T-helper 2 cell treated with Interferon-gamma antibody and Interleukin-4, amounts not matched to agents 5 μg/mL and 100 μg/mL, for 36 hours (primary cell): Measurements from ENCODE around the gene ATP8A2.

Experiments
- DNase-seq: peaks from one replicate; pipeline ENCODE4 v3.0.0; 2021; ENCODE audit warnings: low spot score
- H3K27ac Mint-ChIP-seq: one replicate; pipeline ENCODE4 v1.8.0; 2021; ENCODE audit warnings: mild to moderate bottlenecking, mixed read lengths
- H3K27me3 Mint-ChIP-seq: one replicate; pipeline ENCODE4 v1.8.0; 2021; ENCODE audit warnings: low read depth, mixed read lengths
- H3K36me3 Mint-ChIP-seq: one replicate; pipeline ENCODE4 v1.8.0; 2021; ENCODE audit warnings: low read depth, mixed read lengths
- H3K4me1 Mint-ChIP-seq: one replicate; pipeline ENCODE4 v1.8.0; 2021; ENCODE audit warnings: low read depth, mixed read lengths
- H3K4me3 Mint-ChIP-seq: one replicate; pipeline ENCODE4 v1.8.0; 2022; ENCODE audit warnings: mild to moderate bottlenecking, moderate library complexity, mixed read lengths
- H3K9me3 Mint-ChIP-seq: one replicate; pipeline ENCODE4 v1.8.0; 2021; ENCODE audit warnings: mixed read lengths

ATP8A2 gene

GRCh38 chr13:25973576-25973975 lies 601.8 kb downstream of the ATP8A2 start:
- peaks cover 46% of the 10 kb centered on the region for H3K4me1 Mint-ChIP-seq
- H3K36me3 Mint-ChIP-seq: no peaks in the 10 kb centered on the region
- peak overlapping the region; percentile 62 for H3K4me3 Mint-ChIP-seq
- no peaks in the 10 kb centered on the region for H3K9me3 Mint-ChIP-seq
- peaks cover 2% of the 10 kb centered on the region for H3K27me3 Mint-ChIP-seq
- DNase-seq: no peak
- peak overlapping the region; percentile 78 for H3K27ac Mint-ChIP-seq

- DNase-seq: no peak
- H3K27me3 Mint-ChIP-seq: peaks cover 2% of the 10 kb centered on the region
- peaks cover 26% of the 10 kb centered on the region for H3K4me1 Mint-ChIP-seq
- no peak overlapping the region for H3K4me3 Mint-ChIP-seq
- H3K27ac Mint-ChIP-seq: no peak overlapping the region
- no peaks in the 10 kb centered on the region for H3K36me3 Mint-ChIP-seq
- H3K9me3 Mint-ChIP-seq: no peaks in the 10 kb centered on the region
Observed at GRCh38 chr13:25977216-25977615, 605.4 kb downstream of the ATP8A2 start.

- DNase-seq: no peak
- no peaks in the 10 kb centered on the region for H3K36me3 Mint-ChIP-seq
- peaks cover 22% of the 10 kb centered on the region for H3K4me1 Mint-ChIP-seq
- no peaks in the 10 kb centered on the region for H3K9me3 Mint-ChIP-seq
- H3K4me3 Mint-ChIP-seq: no peak overlapping the region
- H3K27ac Mint-ChIP-seq: no peak overlapping the region
- peaks cover 2% of the 10 kb centered on the region for H3K27me3 Mint-ChIP-seq
Observed at GRCh38 chr13:25977671-25978070, 605.9 kb downstream of the ATP8A2 start.

GRCh38 chr13:25978961-25979360 lies 607.2 kb downstream of the ATP8A2 start:
- no peak for DNase-seq
- H3K27ac Mint-ChIP-seq: no peak overlapping the region
- H3K9me3 Mint-ChIP-seq: peaks cover 4% of the 10 kb centered on the region

GRCh38 chr13:25979371-25979770 lies 607.6 kb downstream of the ATP8A2 start:
- H3K4me1 Mint-ChIP-seq: peaks cover 7% of the 10 kb centered on the region
- H3K36me3 Mint-ChIP-seq: no peaks in the 10 kb centered on the region
- no peak for DNase-seq
- peaks cover 2% of the 10 kb centered on the region for H3K27me3 Mint-ChIP-seq
- H3K9me3 Mint-ChIP-seq: peaks cover 4% of the 10 kb centered on the region
- H3K27ac Mint-ChIP-seq: no peak overlapping the region
- H3K4me3 Mint-ChIP-seq: no peak overlapping the region

More at GRCh38 chr13:25978961-25979360, 607.2 kb downstream of the ATP8A2 start:
- Mint-ChIP-seq H3K36me3 (no peaks in the 10 kb centered on the region), H3K4me3 (no peak overlapping the region), H3K27me3 (peaks cover 2% of the 10 kb centered on the region), H3K4me1 (peaks cover 11% of the 10 kb centered on the region)

- no peak overlapping the region for H3K4me3 Mint-ChIP-seq
- H3K9me3 Mint-ChIP-seq: peaks cover 4% of the 10 kb centered on the region
- H3K27ac Mint-ChIP-seq: no peak overlapping the region
- H3K27me3 Mint-ChIP-seq: peaks cover 2% of the 10 kb centered on the region
- no peak for DNase-seq
- H3K36me3 Mint-ChIP-seq: no peaks in the 10 kb centered on the region
- peaks cover 4% of the 10 kb centered on the region for H3K4me1 Mint-ChIP-seq
Observed at GRCh38 chr13:25980255-25980654, 608.5 kb downstream of the ATP8A2 start.

- Mint-ChIP-seq H3K4me1 (peaks cover 4% of the 10 kb centered on the region), H3K36me3 (no peaks in the 10 kb centered on the region), H3K27ac (no peak overlapping the region), H3K27me3 (peaks cover 2% of the 10 kb centered on the region), H3K9me3 (peaks cover 4% of the 10 kb centered on the region), H3K4me3 (no peak overlapping the region)
- DNase-seq: no peak
Observed at GRCh38 chr13:25981060-25981459, 609.3 kb downstream of the ATP8A2 start.

- no peak overlapping the region for H3K27ac Mint-ChIP-seq
- peaks cover 4% of the 10 kb centered on the region for H3K27me3 Mint-ChIP-seq
- H3K36me3 Mint-ChIP-seq: no peaks in the 10 kb centered on the region
- H3K4me1 Mint-ChIP-seq: no peaks in the 10 kb centered on the region
- no peak overlapping the region for H3K4me3 Mint-ChIP-seq
- DNase-seq: no peak
- peaks cover 7% of the 10 kb centered on the region for H3K9me3 Mint-ChIP-seq
Observed at GRCh38 chr13:25982907-25983306, 611.1 kb downstream of the ATP8A2 start.

- Mint-ChIP-seq H3K36me3 (no peaks in the 10 kb centered on the region), H3K27ac (no peak overlapping the region), H3K4me3 (no peak overlapping the region), H3K9me3 (peaks cover 7% of the 10 kb centered on the region), H3K27me3 (peaks cover 7% of the 10 kb centered on the region), H3K4me1 (no peaks in the 10 kb centered on the region)
- DNase-seq: no peak
Observed at GRCh38 chr13:25987987-25988386, 616.2 kb downstream of the ATP8A2 start.

GRCh38 chr13:25988661-25989060 lies 616.9 kb downstream of the ATP8A2 start:
- Mint-ChIP-seq H3K36me3 (no peaks in the 10 kb centered on the region), H3K27me3 (peaks cover 8% of the 10 kb centered on the region), H3K27ac (no peak overlapping the region), H3K4me3 (no peak overlapping the region), H3K9me3 (peaks cover 6% of the 10 kb centered on the region), H3K4me1 (no peaks in the 10 kb centered on the region)
- no peak for DNase-seq

GRCh38 chr13:25990801-25991200 lies 619.0 kb downstream of the ATP8A2 start:
- Mint-ChIP-seq H3K9me3 (peaks cover 18% of the 10 kb centered on the region), H3K4me3 (no peak overlapping the region), H3K4me1 (no peaks in the 10 kb centered on the region), H3K27me3 (peaks cover 20% of the 10 kb centered on the region), H3K27ac (no peak overlapping the region), H3K36me3 (no peaks in the 10 kb centered on the region)
- DNase-seq: no peak

GRCh38 chr13:25992076-25992475 lies 620.3 kb downstream of the ATP8A2 start:
- Mint-ChIP-seq H3K36me3 (no peaks in the 10 kb centered on the region), H3K9me3 (peaks cover 15% of the 10 kb centered on the region), H3K4me1 (no peaks in the 10 kb centered on the region), H3K27me3 (peaks cover 17% of the 10 kb centered on the region), H3K4me3 (no peak overlapping the region), H3K27ac (no peak overlapping the region)
- no peak for DNase-seq

GRCh38 chr13:26007261-26008125 lies 635.7 kb downstream of the ATP8A2 start:
- Mint-ChIP-seq H3K9me3 (peaks cover 13% of the 10 kb centered on the region), H3K36me3 (no peaks in the 10 kb centered on the region), H3K4me1 (peaks cover 9% of the 10 kb centered on the region), H3K27ac (no peak overlapping the region), H3K4me3 (no peak overlapping the region), H3K27me3 (peaks cover 6% of the 10 kb centered on the region)
- no peak for DNase-seq

- Mint-ChIP-seq H3K27me3 (no peaks in the 10 kb centered on the region), H3K9me3 (peaks cover 2% of the 10 kb centered on the region), H3K4me1 (peaks cover 9% of the 10 kb centered on the region), H3K36me3 (no peaks in the 10 kb centered on the region), H3K4me3 (no peak overlapping the region), H3K27ac (no peak overlapping the region)
- no peak for DNase-seq
Observed at GRCh38 chr13:26010487-26011207, 638.9 kb downstream of the ATP8A2 start.
